Bronchial epithelial cell (primary cell): Measurements from ENCODE around the gene CTCF. TPM values are rescaled to one million over a fixed set of nuclear protein-coding genes. Genes with fewer than 3 reads are reported as not detected.

ENCODE experiments used
- DNase-seq: peaks from one replicate; pipeline ENCODE4 v3.0.0-alpha.2; 2010; ENCODE audit warnings: low read depth
- FAIRE-seq: peaks from 2 replicates; lab custom pipeline; 2011; peaks lifted over from hg19 to GRCh38; lab: Jason Lieb, UNC
- H3K27me3 ChIP-seq: 2 replicates; pipeline ENCODE4 v1.5.1; 2011; ENCODE audit warnings: low read length; ENCODE audit not compliant: control insufficient read depth, insufficient read depth
- H3K36me3 ChIP-seq: 2 replicates; pipeline ENCODE4 v1.5.1; 2011; ENCODE audit warnings: low read length; ENCODE audit not compliant: control insufficient read depth, insufficient read depth
- H3K4me3 ChIP-seq: 2 replicates; pipeline ENCODE4 v1.5.1; 2011; ENCODE audit warnings: mild to moderate bottlenecking, low read depth, low read length, control low read depth
- total RNA-seq: library from RNA; depleted of rRNA; stranded (reverse); fragments of >200 nt; gene quantifications from 2 replicates; pipeline ENCODE4 v1.2.1, GENCODE V29; 2014
- TF ChIP-seq, protein P1 (sequence below): IDR thresholded peaks from 2 replicates; pipeline ENCODE4 v1.5.1; 2011; ENCODE audit warnings: mild to moderate bottlenecking, moderate library complexity, low read length, control low read depth, inconsistent platforms; ENCODE audit not compliant: insufficient read depth, severe bottlenecking

Gene CTCF
- total RNA-seq, 1 donor from 2014 or later = 21.1 TPM

DNA sequence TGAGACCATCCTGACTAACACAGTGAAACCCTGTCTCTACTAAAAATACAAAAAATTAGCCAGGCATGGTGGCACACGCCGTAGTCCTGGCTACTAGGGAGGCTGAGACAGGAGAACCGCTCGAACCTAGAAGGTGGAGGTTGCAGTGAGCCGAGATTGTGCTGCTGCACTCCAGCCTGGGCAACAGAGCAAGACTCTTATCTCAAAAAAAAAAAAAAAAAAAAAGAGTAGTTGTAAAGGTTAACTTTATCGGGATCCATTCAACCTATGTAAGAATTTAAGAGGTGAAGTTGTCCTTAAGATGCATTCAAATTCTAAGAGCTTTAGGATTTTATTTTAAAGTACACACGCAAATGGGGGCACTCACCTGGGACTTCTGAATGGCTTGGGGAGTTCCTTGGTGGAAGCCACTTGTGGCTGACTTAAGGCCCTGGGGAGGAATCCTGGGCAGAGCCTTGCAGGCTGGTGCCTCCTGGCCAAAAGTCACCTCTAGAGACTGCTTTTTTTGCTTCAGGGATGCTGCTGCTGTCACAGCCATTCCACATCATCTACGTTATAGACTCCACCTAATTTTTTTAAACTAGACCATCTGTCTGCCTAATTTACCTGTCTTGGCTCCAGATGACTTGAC is 3.3 kb downstream of the CTCF start:
- FAIRE-seq (no peak), DNase-seq (no peak)
- Histone ChIP-seq H3K36me3 (no peaks in the 10 kb centered on the region), H3K4me3 (no peak overlapping the region), H3K27me3 (no peaks in the 10 kb centered on the region)
- TF ChIP-seq, protein P1, sequence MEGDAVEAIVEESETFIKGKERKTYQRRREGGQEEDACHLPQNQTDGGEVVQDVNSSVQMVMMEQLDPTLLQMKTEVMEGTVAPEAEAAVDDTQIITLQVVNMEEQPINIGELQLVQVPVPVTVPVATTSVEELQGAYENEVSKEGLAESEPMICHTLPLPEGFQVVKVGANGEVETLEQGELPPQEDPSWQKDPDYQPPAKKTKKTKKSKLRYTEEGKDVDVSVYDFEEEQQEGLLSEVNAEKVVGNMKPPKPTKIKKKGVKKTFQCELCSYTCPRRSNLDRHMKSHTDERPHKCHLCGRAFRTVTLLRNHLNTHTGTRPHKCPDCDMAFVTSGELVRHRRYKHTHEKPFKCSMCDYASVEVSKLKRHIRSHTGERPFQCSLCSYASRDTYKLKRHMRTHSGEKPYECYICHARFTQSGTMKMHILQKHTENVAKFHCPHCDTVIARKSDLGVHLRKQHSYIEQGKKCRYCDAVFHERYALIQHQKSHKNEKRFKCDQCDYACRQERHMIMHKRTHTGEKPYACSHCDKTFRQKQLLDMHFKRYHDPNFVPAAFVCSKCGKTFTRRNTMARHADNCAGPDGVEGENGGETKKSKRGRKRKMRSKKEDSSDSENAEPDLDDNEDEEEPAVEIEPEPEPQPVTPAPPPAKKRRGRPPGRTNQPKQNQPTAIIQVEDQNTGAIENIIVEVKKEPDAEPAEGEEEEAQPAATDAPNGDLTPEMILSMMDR = no peak

DNA sequence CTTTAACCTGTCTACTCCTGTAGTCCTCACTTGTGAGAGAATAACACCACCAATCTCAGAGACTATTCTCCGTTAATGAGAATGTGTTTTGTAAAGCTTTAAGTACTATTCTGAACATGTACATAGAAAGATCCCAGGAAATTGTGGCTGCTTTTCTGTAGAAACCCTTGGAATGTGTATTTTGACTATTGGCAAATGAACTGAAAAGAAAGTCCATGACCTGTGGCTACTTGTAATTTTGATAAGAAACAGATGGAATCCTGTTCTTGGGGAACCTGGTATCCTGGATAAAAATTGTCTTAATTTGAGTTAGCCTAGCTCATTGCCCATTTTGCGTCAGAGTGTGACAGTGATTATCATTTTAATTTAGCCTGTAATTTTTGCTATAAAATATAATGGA is 9.1 kb downstream of the CTCF start:
- Histone ChIP-seq H3K36me3 (no peaks in the 10 kb centered on the region), H3K4me3 (no peak overlapping the region), H3K27me3 (no peaks in the 10 kb centered on the region)
- DNase-seq (no peak), FAIRE-seq (no peak)
- TF ChIP-seq, protein P1 = no peak

DNA sequence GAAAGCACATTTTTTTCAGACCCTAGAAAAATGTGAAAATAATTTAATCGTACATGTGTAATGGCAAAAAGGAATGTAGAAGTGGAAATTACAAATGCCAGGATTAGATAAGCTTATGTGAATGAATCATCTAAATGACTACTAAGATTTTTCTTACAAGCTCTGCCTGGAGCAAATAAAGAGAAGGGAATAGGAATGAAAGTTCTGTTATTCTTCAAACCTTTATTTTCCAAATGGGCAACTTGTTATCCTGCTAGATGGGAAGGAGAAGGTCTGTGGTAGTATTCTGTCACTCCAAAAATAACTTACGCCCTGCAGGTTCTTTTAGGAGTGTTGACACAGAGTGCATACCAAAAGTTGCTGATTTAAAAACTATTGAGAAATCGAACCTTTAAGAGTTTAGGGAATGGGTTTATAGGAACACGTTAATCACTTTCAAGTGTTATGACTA is 9.7 kb downstream of the CTCF start:
- TF ChIP-seq, protein P1 = no peak
- H3K4me3 ChIP-seq = no peak overlapping the region
- no peaks in the 10 kb centered on the region for H3K36me3 ChIP-seq
- H3K27me3 ChIP-seq = no peaks in the 10 kb centered on the region
- DNase-seq = peak; percentile 19
- FAIRE-seq = no peak

DNA sequence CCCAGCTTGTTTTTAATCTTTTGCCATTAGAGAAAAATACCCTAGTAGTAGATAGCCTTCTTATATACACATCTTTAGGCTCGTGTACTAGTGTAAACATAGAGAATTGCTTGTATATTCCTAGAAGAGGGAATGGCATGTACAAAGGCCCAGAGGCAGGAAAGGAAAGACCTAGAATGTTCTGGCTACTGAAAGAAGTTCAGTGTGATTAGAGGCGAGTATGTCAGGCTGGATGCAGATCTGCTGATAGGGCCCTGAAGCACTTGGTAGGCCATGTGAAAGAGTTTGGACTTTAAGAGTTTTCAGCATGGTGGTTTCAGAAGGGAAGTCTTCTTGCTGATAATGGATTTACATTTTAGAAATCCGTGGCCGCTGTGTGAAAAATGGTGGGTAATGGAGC is 17.4 kb downstream of the CTCF start:
- TF ChIP-seq, protein P1 = no peak
- Histone ChIP-seq H3K4me3 (no peak overlapping the region), H3K27me3 (no peaks in the 10 kb centered on the region), H3K36me3 (no peaks in the 10 kb centered on the region)
- no peak for FAIRE-seq
- DNase-seq = no peak

DNA sequence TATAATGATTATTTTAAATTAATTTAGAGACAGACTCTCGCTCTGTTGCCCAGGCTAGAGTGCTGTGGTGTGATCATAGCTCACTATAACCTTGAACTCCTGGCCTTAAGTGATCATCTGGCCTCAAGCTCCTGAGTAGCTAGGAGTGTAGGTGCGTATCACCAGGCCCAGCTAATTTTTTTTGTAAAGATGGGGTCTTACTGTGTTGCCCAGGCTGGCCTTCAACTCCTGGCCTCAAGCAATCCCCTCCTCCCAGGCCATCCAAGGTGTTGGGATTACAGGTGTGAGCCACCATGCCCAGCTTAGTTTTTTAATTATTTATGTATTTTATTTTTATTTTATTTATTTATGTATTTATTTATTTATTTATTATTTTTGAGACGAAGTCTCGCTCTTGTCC is 17.9 kb downstream of the CTCF start:
- FAIRE-seq (no peak), DNase-seq (no peak)
- Histone ChIP-seq H3K27me3 (no peaks in the 10 kb centered on the region), H3K36me3 (no peaks in the 10 kb centered on the region), H3K4me3 (no peak overlapping the region)
- TF ChIP-seq, protein P1 = no peak

DNA sequence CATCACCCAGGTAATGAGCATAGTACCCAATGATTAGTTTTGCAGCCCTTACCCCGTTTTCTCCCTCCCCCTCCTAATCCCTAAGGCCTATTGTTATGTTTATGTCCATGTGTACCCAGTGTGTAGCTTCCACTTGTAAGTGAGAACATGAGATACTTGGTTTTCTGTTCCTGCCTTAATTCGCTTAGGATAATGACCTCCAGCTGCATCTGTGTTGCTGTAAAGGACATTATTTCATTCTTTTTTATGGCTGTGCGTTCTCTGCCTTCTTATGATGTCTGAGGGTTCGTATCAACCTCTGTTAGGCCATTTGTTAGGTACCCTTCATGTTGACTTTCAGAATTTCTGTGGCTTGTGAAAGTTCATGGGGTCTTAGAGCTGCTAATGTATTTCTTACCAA is 31.0 kb downstream of the CTCF start:
- FAIRE-seq = no peak
- no peak for DNase-seq
- Histone ChIP-seq H3K4me3 (no peak overlapping the region), H3K36me3 (no peaks in the 10 kb centered on the region), H3K27me3 (no peaks in the 10 kb centered on the region)
- TF ChIP-seq, protein P1 = no peak
